ENCODE results near the gene TMEM109. TPM values are rescaled to one million over a fixed set of nuclear protein-coding genes. Genes with fewer than 3 reads are reported as not detected.

TMEM109 gene
- total and polyA plus RNA-seq, 4 experiments from 2014 or later: 66.9 to 333 (median 131) TPM

DNA sequence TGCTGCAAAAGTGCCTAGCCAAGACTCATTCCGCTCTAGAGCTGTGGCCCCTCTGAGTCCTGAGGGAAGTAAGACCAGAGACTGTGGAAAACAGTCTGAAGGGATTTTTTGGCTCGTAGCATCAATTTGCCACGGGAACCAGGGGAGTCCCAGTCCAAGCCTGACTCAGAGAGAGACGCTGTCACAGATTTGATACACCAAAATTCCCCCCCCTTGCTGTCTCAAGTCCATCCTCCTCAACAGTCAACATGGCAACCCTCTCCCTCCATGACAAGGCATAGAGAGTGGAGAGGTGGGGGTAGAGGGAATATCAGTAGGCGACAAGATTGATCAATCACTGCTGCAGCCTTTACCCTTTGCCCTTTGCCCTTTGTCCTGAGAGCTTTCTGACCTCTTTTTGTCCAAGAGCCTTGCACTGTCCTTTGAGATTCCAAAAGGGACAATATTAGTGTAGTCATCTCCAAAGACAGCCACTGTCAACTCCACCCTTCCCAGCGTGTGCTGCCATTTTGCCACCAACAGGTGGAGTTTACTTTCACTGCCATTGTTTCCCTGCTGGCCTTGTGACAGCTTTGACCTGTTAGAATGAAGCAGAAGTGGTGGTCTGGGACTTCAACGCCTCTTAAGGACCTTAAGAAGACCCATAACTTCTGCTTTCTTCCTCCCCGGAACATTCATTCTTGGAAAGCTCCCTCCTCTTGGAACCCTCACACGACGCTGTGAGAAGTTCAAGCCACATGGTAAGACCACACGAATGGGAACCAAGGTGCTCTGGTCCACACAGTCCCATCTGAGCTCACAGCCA is 30.7 kb downstream of the TMEM109 start:
- peaks cover 0 to 2% (median 0%) of the 10 kb centered on the region in 8 donors for H3K9me3 Mint-ChIP-seq
- H3K27me3 Mint-ChIP-seq: peaks cover 3 to 7% of the 10 kb centered on the region in 2 donors
- no peaks in the 10 kb centered on the region for H3K36me3 Mint-ChIP-seq
- Histone ChIP-seq H3K27me3 (ENCODE audit: insufficient read depth, low read length) (peaks cover 3% of the 10 kb centered on the region), H3K27ac (ENCODE audit: low read depth, low read length) (no peak overlapping the region), H3K4me3 (ENCODE audit: low read length in 2 of 2) (no peak overlapping the region), H3K36me3 (ENCODE audit: insufficient read depth, low read length) (no peaks in the 10 kb centered on the region), H3K9me3 (ENCODE audit: control insufficient read depth in 1 of 2, low read length in 2 of 2) (no peaks in the 10 kb centered on the region), H3K4me1 (ENCODE audit: insufficient read depth, low read length) (no peaks in the 10 kb centered on the region)
- POLR2A ChIA-PET (ENCODE audit: partially characterized antibody): no interaction called here
- H3K4me3 Mint-ChIP-seq: peak overlapping the region in 1 of 8 donors; percentile 30
- CTCF ChIA-PET (ENCODE audit: partially characterized antibody): interaction anchor here (1.5 to 1.8 kb wide), 2 partner anchors 13 to 243 kb away, joined by 3 to 7 read pairs; no protein-coding TSS in a partner anchor
- DNase-seq: no peak
- intact Hi-C loops (cut with micrococcal nuclease): no loop called here
- peak overlapping the region in 1 of 7 donors; percentile 77 for H3K27ac Mint-ChIP-seq
- H3K4me1 Mint-ChIP-seq: peaks cover 2 to 6% (median 3%) of the 10 kb centered on the region in 4 donors

DNA sequence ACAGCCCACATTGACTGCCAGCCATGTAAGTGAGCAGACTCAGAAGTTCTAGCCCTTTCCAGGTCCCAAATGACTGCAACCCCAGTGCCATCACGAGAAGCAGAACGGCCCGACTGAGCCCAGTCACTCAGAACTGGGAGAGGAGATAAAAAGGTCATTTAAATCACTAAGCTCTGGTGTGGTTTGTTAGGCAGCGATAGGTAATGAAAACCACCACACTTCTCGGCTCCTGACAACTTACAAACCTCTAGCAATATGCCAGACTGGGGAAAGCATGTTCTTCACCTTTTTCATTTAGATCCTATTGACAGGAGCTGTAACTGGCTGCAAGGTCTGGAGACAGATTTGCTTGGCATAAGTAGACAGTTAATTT is 31.3 kb downstream of the TMEM109 start:
- Histone ChIP-seq H3K4me1 (ENCODE audit: insufficient read depth, low read length) (no peaks in the 10 kb centered on the region), H3K27me3 (ENCODE audit: insufficient read depth, low read length) (peaks cover 3% of the 10 kb centered on the region), H3K27ac (ENCODE audit: low read depth, low read length) (no peak overlapping the region), H3K4me3 (ENCODE audit: low read length in 2 of 2) (no peak overlapping the region), H3K9me3 (ENCODE audit: control insufficient read depth in 1 of 2, low read length in 2 of 2) (no peaks in the 10 kb centered on the region), H3K36me3 (ENCODE audit: insufficient read depth, low read length) (no peaks in the 10 kb centered on the region)
- Mint-ChIP-seq H3K4me1 (peaks cover 0 to 4% (median 0%) of the 10 kb centered on the region in 4 donors), H3K4me3 (no peak overlapping the region), H3K36me3 (no peaks in the 10 kb centered on the region), H3K27me3 (peaks cover 3 to 7% of the 10 kb centered on the region in 2 donors), H3K9me3 (peaks cover 0 to 2% (median 0%) of the 10 kb centered on the region in 8 donors), H3K27ac (peak overlapping the region in 1 of 7 donors; percentile 77)
- POLR2A ChIA-PET (ENCODE audit: partially characterized antibody): no interaction called here
- intact Hi-C loops (cut with micrococcal nuclease): no loop called here
- DNase-seq: no peak
- CTCF ChIA-PET (ENCODE audit: partially characterized antibody): interaction anchor here (0.8 to 1.8 kb wide), 3 partner anchors 9 to 242 kb away, joined by 3 to 7 read pairs (median 3); no protein-coding TSS in a partner anchor

DNA sequence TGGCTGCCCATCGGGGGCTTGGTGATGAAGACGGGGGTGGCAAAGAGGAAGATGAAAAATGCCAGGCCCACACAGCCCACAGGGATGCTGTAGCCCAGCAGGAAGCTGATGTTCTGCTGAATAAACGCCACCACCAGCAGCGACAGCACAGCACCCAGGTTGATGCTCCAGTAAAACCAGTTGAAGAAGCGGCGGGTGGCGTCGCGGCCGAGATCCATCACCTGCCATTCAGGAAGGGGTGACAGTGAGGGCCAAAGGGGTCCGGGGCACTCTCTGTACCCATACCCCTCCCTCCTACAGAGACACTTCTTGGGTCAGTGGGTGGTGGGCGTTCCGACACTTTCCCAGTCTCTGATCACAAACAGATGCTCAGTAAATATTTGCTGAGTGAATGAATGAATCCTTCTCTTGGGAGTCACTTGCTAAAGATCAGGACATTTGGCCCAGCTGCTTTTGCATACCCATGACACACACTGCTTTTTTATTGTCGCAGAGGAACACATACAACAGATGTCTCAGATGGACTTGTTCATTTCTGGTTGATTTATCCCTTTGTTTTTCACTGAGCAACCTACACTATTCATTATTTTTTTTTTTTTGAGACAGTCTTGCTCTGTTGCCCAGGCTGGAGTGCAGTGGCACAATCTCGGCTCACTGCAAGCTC is 32.8 kb downstream of the TMEM109 start:
- CTCF ChIA-PET (ENCODE audit: partially characterized antibody): no interaction called here
- peaks cover 0 to 2% (median 0%) of the 10 kb centered on the region in 8 donors for H3K9me3 Mint-ChIP-seq
- H3K27ac Mint-ChIP-seq: no peak overlapping the region
- no peak overlapping the region for H3K4me3 Mint-ChIP-seq
- Histone ChIP-seq H3K27ac (ENCODE audit: low read depth, low read length) (no peak overlapping the region), H3K4me1 (ENCODE audit: insufficient read depth, low read length) (no peaks in the 10 kb centered on the region), H3K27me3 (ENCODE audit: insufficient read depth, low read length) (peaks cover 9% of the 10 kb centered on the region), H3K4me3 (ENCODE audit: low read length in 2 of 2) (no peak overlapping the region), H3K36me3 (ENCODE audit: insufficient read depth, low read length) (no peaks in the 10 kb centered on the region), H3K9me3 (ENCODE audit: control insufficient read depth in 1 of 2, low read length in 2 of 2) (no peaks in the 10 kb centered on the region)
- H3K4me1 Mint-ChIP-seq: peaks cover 0 to 6% (median under 1%) of the 10 kb centered on the region in 4 donors
- no peaks in the 10 kb centered on the region for H3K36me3 Mint-ChIP-seq
- intact Hi-C loops (cut with micrococcal nuclease): no loop called here
- no peak for DNase-seq
- POLR2A ChIA-PET (ENCODE audit: partially characterized antibody): no interaction called here
- H3K27me3 Mint-ChIP-seq: peaks cover 3 to 7% of the 10 kb centered on the region in 2 donors

DNA sequence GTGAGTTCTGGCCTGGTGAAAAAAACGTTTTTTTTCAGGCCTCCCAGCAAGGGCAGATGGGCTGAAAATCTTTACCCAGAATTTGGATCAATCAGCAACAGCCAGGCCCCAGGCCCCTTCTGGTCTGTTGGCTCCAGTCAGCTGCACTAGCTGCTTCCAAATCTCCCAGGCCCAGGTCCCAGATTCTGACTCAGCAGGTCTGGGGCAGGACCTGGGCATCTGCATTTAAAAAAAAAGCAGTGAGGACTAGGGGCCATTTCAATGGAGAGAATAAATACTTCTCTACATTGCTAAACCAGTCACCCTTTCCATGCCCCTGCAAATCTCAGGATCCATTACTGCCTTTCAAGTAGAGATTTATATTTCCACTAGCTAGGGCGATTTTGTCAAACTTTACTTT is 33.7 kb downstream of the TMEM109 start:
- CTCF ChIA-PET (ENCODE audit: partially characterized antibody): interaction anchor here (0.8 kb wide), 1 partner anchor 22 kb away, joined by 3 read pairs; no protein-coding TSS in a partner anchor

GRCh38 chr11:60948250-60948649 is 34.3 kb downstream of the TMEM109 start:
- Histone ChIP-seq H3K27me3 (ENCODE audit: insufficient read depth, low read length) (peaks cover 9% of the 10 kb centered on the region), H3K4me3 (ENCODE audit: low read length in 2 of 2) (no peak overlapping the region), H3K27ac (ENCODE audit: low read depth, low read length) (no peak overlapping the region), H3K4me1 (ENCODE audit: insufficient read depth, low read length) (peaks cover 9% of the 10 kb centered on the region), H3K36me3 (ENCODE audit: insufficient read depth, low read length) (no peaks in the 10 kb centered on the region), H3K9me3 (ENCODE audit: control insufficient read depth in 1 of 2, low read length in 2 of 2) (no peaks in the 10 kb centered on the region)
- peaks cover 6 to 20% (median 11%) of the 10 kb centered on the region in 4 donors for H3K4me1 Mint-ChIP-seq
- peaks cover 8 to 13% of the 10 kb centered on the region in 2 donors for H3K27me3 Mint-ChIP-seq
- ChIA-PET POLR2A (ENCODE audit: partially characterized antibody) (interaction anchor here (0.7 to 1.2 kb wide), 2 partner anchors 20 to 33 kb away, joined by 3 read pairs; no protein-coding TSS in a partner anchor), CTCF (ENCODE audit: partially characterized antibody) (interaction anchor here (0.8 kb wide), 1 partner anchor 21 kb away, joined by 3 read pairs; no protein-coding TSS in a partner anchor)
- intact Hi-C loops (cut with micrococcal nuclease): no loop called here
- peak overlapping the region in 1 of 7 donors; percentile 59 for H3K27ac Mint-ChIP-seq
- H3K9me3 Mint-ChIP-seq: peaks cover 0 to 2% (median 0%) of the 10 kb centered on the region in 8 donors
- no peak overlapping the region for H3K4me3 Mint-ChIP-seq
- H3K36me3 Mint-ChIP-seq: no peaks in the 10 kb centered on the region
- DNase-seq: no peak

More for the DNA sequence above, 33.7 kb downstream of the TMEM109 start:
- peaks cover 7% of the 10 kb centered on the region for H3K4me1 ChIP-seq (ENCODE audit: insufficient read depth, low read length)
- H3K27ac Mint-ChIP-seq: no peak overlapping the region
- no peak overlapping the region for H3K4me3 Mint-ChIP-seq
- peaks cover 9% of the 10 kb centered on the region for H3K27me3 ChIP-seq (ENCODE audit: insufficient read depth, low read length)
- peaks cover 0 to 2% (median 0%) of the 10 kb centered on the region in 8 donors for H3K9me3 Mint-ChIP-seq
- H3K9me3 ChIP-seq (ENCODE audit: control insufficient read depth in 1 of 2, low read length in 2 of 2): no peaks in the 10 kb centered on the region
- H3K27me3 Mint-ChIP-seq: peaks cover 6 to 9% of the 10 kb centered on the region in 2 donors
- H3K36me3 Mint-ChIP-seq: no peaks in the 10 kb centered on the region
- H3K36me3 ChIP-seq (ENCODE audit: insufficient read depth, low read length): no peaks in the 10 kb centered on the region
- H3K4me1 Mint-ChIP-seq: peaks cover 2 to 15% (median 8%) of the 10 kb centered on the region in 4 donors
- DNase-seq: no peak
- intact Hi-C loops (cut with micrococcal nuclease): no loop called here
- no peak overlapping the region for H3K4me3 ChIP-seq (ENCODE audit: low read length in 2 of 2)
- no peak overlapping the region for H3K27ac ChIP-seq (ENCODE audit: low read depth, low read length)
- POLR2A ChIA-PET (ENCODE audit: partially characterized antibody): interaction anchor here (0.7 to 1.2 kb wide), 2 partner anchors 19 to 32 kb away, joined by 3 read pairs; no protein-coding TSS in a partner anchor

DNA sequence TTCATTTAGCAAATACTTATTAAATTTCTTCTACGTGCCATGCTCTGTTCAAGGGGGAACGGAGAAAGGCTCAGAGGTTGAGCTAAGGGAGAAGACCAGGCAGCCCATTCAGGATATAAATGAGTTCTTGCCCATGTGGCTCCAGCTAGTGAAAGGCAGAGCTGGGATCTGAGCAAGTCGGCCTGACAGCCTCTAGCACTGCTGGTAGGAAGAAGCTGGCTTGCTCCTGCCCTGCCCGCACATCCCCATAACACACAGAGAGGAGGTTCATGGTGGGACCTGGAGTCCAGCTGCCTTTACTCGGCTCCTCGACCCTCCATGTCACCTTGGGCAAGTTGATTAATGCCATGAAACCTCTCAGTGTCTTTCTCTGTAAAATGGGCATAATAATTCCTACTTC is 36.1 kb downstream of the TMEM109 start:
- Mint-ChIP-seq H3K27ac (no peak overlapping the region), H3K4me3 (peak overlapping the region in 7 of 8 donors; percentile 39 to 64 (median 45)), H3K9me3 (peaks cover 0 to 2% (median 0%) of the 10 kb centered on the region in 8 donors), H3K4me1 (peaks cover 6 to 20% (median 11%) of the 10 kb centered on the region in 4 donors), H3K27me3 (peaks cover 5 to 13% of the 10 kb centered on the region in 2 donors), H3K36me3 (no peaks in the 10 kb centered on the region)
- Histone ChIP-seq H3K27me3 (ENCODE audit: insufficient read depth, low read length) (peaks cover 9% of the 10 kb centered on the region), H3K4me1 (ENCODE audit: insufficient read depth, low read length) (peaks cover 9% of the 10 kb centered on the region), H3K4me3 (ENCODE audit: low read length in 2 of 2) (no peak overlapping the region), H3K36me3 (ENCODE audit: insufficient read depth, low read length) (no peaks in the 10 kb centered on the region), H3K27ac (ENCODE audit: low read depth, low read length) (no peak overlapping the region), H3K9me3 (ENCODE audit: control insufficient read depth in 1 of 2, low read length in 2 of 2) (no peaks in the 10 kb centered on the region)
- DNase-seq: no peak
- ChIA-PET POLR2A (ENCODE audit: partially characterized antibody) (interaction anchor here (0.8 kb wide), 1 partner anchor 44 kb away, joined by 3 read pairs; the partner anchor contains the start of gene PRPF19), CTCF (ENCODE audit: partially characterized antibody) (no interaction called here)
- intact Hi-C loops (cut with micrococcal nuclease): no loop called here
